Astrocyte of the hippocampus (primary cell): Measurements from ENCODE around the gene CYB561D2.
A peak's percentile ranks its signal among the peaks of the same experiment; 100 is the strongest.

Experiments
- DNase-seq: peaks from one replicate; pipeline ENCODE4 v3.0.0; 2011; ENCODE audit warnings: low read depth, low spot score

The CYB561D2 gene

DNA sequence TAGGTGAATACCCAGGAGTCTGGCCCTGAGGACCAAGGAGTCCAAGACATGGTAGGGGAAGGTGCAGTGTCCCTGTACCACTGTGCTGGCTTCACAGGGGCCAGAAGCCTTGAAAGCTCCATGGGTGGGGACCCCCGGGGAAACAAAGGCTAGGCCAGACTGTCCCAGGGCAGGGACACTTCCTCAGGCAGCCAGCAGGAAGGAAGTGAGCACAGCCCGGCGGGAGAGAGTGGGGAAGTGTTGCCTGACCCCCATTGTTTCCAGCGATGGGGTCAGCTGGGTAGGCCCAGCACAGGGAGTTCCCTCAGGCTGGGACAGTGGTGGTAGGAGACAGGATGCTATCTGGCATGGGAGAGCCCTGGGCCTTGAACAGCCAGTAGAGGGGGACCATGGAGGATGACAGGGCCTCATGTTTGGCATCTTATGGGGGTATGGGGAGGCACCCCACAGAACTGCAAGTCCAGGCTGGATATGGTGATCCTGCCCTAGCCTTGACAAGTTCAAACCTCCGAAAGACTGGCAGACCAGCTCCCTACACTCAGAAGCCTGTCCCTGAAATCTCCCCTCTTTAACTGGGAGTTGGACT is 27.0 kb upstream of the CYB561D2 start:
- DNase-seq = no peak

DNA sequence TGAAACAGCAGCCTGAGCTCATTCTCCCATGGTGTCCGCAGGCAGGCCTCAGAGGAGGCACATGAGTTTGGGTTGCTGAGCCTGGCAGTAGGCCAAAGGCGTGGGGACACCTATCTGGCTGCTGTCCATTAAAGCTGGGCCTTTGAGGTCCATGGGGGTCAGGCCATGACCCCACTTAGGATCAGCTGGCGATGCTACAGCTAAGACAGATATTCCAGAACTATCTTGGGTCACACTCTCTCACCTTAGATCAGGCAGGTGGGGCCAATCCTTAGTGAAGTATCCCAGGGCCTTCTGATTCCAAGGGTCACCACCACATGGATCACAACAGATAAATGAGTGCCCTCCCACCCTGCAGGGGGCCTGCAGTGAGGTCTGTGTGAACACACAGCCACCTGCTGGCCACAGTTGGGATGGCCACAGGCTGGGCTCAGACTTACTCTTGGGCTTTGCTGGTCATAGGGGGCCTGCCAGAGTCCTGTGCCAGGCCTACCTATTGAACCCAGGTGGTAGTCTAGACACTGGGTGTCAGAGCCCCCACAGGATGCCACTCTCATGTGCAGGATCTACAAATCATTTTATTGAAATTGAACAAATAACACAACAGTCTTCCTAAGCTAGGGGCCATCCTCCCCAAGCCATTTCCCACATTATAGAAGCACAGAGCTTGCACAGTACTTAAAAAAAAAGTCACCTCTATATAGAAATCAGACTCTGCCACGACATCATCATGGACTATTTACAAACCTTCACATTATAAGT is 26.1 kb upstream of the CYB561D2 start:
- DNase-seq = peak; percentile 80

GRCh38 chr3:50325113-50325480 is 25.6 kb upstream of the CYB561D2 start:
- DNase-seq = no peak

DNA sequence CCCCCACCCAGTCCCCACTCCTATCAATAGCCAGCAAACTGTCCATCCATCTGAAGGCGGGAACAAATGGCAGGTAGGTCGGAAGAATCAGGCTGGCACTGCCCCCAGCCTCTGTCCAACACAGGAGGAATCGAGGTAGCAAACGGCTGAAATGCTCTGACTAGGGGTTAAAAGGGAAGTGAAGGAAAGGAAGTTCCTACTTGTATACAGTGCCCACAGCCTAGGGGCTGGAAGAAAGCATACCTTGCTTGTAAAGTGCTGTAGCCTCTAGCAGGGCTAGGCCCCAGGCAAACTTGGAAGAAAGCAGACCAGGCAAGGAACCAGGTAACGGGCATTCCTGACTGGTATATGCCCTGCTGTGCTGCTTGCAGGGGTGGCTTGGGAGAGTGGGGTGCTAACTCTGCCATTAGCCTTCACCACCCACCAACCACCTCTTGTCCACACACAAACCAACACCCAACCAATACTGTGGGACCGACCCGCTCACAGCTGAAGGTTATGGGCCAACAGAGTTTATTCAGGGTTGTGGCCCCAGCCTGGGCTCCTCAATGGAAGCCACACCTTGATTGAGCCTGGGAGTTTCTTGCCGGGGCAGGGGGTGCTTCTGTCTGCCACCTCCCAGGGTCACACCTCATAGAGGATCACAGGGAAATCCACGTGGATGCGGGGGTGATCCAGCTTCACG is 25.0 kb upstream of the CYB561D2 start:
- no peak for DNase-seq

DNA sequence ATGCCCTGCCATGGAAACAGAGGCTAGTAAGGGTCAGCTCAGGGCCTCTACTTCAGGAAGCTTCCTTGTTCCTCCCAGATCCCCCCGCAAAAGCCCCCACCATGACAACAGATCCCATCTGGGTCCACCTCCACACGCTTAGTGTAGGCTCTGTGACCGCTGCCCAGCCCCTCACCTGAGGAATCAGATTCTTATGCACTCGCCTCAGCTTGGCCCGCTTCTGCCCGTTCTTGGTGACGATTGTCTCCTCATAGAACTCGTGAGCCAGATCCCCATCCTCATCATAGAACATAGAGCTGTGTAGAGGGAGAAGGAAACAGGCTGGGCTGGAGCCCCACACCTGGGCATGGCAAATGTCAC is 24.5 kb upstream of the CYB561D2 start:
- no peak for DNase-seq

- no peak for DNase-seq
These were observed 23.5 kb upstream of the CYB561D2 start for GRCh38 chr3:50327129-50327528.

DNA sequence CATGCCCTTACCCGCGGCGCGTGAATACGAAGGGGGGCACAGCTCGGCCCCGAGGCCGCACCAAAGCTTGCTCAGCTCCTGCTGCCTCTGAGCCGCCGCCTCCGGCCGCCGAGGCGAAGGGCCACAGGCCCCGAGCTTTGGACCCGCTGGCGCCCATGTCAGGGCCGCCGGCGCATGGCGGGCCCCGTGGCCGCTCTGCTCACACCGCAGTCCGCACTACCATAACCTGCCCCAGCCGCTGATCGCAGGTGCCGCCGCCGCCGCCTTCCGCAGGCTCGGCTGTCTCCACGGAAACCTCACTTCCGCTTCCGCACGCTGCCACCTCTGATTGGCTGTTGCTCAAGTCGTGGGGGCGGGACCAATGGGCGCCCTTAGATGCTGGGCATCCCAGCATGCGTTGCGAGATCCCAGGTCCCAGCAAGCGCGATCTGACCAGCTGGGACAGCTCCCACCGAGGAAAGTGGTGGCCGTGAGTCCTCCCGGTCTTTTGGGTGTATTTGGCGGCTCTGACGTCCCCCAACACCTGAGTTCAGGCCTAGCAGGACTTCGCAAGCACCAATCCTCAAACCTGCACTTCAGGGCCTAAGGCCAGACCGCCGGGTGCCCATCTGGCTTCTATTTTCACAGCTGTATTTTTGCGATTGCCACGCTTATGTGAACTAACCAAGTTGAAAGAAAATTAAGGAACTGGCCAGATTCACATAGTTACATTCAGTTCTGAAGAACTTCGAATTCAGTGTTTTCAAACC is 22.5 kb upstream of the CYB561D2 start, which contains the start of gene TUSC2:
TUSC2 (minus strand) TSS at position 281 of the 749 bp plus-strand sequence; CDS start at position 157, 124 bp downstream.
- peak; percentile 99 for DNase-seq

- DNase-seq = no peak
These were observed 20.3 kb upstream of the CYB561D2 start for GRCh38 chr3:50330330-50330729.

DNA sequence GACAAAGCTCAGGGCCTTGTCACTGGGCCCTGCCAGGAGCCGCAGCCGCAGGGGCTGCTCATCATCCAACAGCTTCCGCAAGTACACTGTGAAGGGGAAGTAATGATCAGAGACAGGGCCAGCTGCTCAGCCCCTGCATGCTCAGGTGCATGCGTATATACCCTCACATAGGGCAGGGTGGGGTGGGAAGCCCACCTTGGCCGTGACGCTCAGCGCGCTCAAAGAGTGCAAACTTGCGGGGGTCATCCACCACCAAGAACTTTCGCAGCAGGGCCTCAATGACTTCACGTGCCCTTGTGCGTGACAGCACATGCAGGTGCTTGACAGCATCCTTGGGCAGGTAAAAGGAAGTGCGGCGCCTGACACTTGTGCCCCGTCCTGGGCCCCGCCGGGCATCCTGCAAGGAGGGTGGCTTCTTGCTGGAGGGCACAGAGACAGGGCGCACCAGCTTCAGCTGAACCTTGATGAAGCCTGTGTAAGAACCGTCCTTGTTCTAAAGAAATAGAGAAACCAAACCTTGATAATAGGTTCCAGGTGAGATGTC is 19.2 kb upstream of the CYB561D2 start:
- no peak for DNase-seq

GRCh38 chr3:50333744-50334328 is 16.8 kb upstream of the CYB561D2 start:
- DNase-seq = no peak

DNA sequence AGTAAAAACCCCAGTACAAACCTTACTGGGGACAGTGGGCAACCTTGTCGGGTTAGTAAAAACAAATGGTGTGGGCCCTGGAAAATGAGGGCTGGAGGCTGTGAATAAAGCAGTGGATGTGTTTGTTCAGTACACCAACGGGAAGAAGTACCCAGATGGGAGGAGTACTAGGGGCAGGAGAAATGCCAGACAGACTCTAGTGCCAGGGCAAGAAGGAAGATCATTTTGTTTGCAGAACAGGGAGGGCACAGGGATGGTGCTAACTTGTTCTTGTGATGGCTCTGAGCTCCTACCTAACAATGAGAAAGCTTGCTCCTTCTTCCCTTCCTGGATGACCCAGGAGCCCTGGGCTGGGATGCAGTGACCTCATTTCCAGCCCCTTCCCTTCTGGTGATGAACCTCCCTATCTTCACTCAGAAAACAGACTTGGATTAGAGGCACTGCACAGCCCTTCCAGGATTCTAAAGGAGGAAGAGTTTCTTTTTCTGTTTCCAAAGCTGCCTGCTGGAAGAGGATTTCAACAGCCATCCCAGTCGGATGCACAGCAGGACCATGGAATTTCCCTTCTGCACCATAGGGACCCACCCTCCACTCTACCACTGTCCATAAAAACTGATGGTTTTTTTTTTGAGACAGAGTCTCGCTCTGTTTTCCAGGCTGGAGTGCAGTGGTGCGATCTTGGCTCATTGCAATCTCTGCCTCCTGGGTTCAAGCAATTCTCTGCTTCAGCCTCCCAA is 16.2 kb upstream of the CYB561D2 start:
- DNase-seq = no peak

GRCh38 chr3:50336452-50337174 is 14.0 kb upstream of the CYB561D2 start:
- DNase-seq = no peak

- DNase-seq = peak; percentile 100
These were observed 13.3 kb upstream of the CYB561D2 start for GRCh38 chr3:50337175-50337861.

DNA sequence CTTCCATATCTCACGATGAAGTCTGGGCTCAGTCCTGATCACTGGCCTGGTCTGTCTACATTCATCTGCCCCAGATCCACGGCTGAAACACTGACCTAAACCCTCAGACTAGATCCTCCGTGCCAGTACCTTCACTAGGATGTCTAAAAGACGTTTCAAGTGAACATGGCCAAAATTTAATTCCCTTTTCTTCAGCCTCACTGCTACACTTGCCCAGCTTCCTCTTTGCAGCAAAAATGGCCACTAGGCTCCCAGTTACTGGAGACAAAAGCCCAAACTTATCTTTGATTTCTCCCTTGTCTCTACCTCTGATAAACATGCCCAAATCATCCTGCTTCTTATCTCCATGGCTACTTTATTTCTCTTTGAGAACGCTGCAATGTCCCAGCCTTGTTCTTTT is 11.7 kb upstream of the CYB561D2 start:
- DNase-seq = no peak

DNA sequence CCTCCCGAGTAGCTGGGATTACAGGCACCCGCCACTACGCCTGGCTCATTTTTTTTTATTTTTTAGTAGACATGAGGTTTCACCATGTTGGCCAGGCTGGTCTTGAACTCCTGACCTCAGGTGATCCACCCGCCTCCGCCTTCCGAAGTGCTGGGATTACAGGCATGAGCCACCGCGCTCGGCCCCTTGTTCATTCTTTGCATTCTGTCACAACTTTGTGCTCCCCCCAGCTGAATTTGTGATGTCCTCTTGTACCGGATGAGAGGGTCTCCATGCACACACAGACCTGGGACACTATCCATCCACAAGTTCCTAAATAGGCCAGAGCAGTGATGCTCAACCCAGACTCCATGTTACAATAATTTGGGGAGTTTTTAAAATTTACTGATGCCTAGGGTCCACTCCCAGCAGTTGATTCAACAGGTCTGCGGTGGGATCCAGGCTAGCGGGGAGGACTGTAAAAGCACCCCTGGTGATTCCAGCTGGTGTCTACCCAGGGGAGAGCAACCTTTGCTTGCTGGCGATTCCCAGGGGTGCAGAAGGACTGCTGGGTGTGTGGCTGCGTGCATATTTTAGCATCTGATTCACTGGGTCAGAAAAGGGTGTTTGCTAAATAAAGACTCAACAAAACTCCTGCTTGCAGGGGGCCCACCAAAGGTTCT is 11.0 kb upstream of the CYB561D2 start:
- DNase-seq = no peak

- DNase-seq = no peak
These were observed 10.6 kb upstream of the CYB561D2 start for GRCh38 chr3:50340147-50340447.

GRCh38 chr3:50340448-50341329 is 10.0 kb upstream of the CYB561D2 start, which contains the start of gene RASSF1:
Gene RASSF1 (minus strand): TSS chr3:50340836. CDS start chr3:50340805, 31 bp downstream.
- no peak for DNase-seq

DNA sequence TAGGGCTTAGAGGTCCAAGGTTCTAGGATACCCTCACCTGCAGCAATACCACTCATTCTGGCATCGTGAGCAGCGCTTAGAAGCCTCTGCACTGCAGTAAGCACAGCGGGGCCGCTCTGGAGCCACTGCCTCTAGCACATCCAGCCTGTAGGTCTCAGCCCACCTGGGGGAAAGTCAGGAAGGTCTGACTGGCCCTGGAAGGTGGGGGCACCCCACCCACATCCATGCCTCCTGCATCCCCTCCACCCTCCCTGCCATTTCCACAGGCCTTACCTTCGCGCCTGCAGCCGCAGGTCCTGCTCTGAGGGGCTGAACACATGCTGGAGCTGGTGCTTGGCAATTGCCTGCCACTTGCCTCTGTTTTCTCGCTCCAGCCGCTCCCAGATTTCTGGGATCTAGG is 9.1 kb upstream of the CYB561D2 start:
- no peak for DNase-seq
